H1 (cell line): ENCODE results near the gene WHAMM.

ENCODE experiments used
- EP300 ChIP-seq, 2 experiments: IDR thresholded peaks; 1 replicate in 1 of 2; 2 replicates in 1 of 2; pipeline ENCODE4 v1.6.1; 2011 to 2012; ENCODE audit warnings: low read depth in 2 of 2, low read length in 2 of 2, mild to moderate bottlenecking in 2 of 2, borderline replicate concordance in 1 of 2, inconsistent platforms in 1 of 2, moderate library complexity in 1 of 2
- POLR2AphosphoS5 ChIP-seq: IDR thresholded peaks from 2 replicates; pipeline ENCODE4 v1.6.1; 2011; ENCODE audit warnings: low read depth, low read length
- POU5F1 ChIP-seq: IDR thresholded peaks from 2 replicates; pipeline ENCODE4 v1.6.1; 2011; ENCODE audit warnings: low read depth, mild to moderate bottlenecking, low read length, moderate library complexity
- RAD21 ChIP-seq, 2 experiments: IDR thresholded peaks in 1 of 2; conservative IDR thresholded peaks in 1 of 2; 2 replicates each; pipeline ENCODE4 v1.6.1; 2011; ENCODE audit warnings: low read depth in 2 of 2, low read length in 2 of 2, improper control_type of control experiment in 1 of 2, inconsistent platforms in 1 of 2, mild to moderate bottlenecking in 1 of 2, moderate library complexity in 1 of 2
- RFX5 ChIP-seq: IDR thresholded peaks from 2 replicates; pipeline ENCODE4 v1.6.1; 2011; ENCODE audit warnings: low read depth, low read length, improper control_type of control experiment, borderline replicate concordance
- TEAD4 ChIP-seq: IDR thresholded peaks from 2 replicates; pipeline ENCODE4 v1.6.1; 2012; ENCODE audit warnings: low read depth, low read length, inconsistent platforms, mixed read lengths
- TF ChIP-seq, protein P1 (sequence below), 3 experiments: IDR thresholded peaks; 1 replicate in 2 of 3; 2 replicates in 1 of 3; pipeline versions ENCODE4 v1.5.1 to v1.6.1; 2011; ENCODE audit warnings: low read length in 3 of 3, mild to moderate bottlenecking in 3 of 3, inconsistent platforms in 2 of 3, low read depth in 1 of 3, moderate library complexity in 1 of 3; ENCODE audit not compliant: insufficient read depth in 1 of 3; ENCODE audit errors: control extremely low read depth in 1 of 3

DNA sequence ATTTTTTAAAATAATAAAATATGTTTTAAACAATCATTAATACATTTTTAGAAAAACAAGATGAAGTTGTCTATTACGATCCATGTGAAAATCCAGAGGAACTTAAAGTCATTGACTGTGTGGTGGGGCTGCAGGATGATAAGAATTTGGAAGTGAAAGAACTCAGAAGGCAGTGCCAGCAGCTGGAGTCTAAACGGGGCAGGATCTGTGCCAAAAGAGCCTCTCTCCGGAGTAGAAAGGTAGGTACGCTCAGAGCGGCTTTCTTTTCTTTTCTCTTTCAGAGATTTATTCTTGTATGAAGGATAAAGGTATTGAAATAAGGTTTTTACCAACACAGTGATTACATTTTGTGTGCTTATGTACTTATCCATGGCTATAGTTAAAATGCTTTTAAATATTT is 13.6 kb downstream of the WHAMM start:
- TF ChIP-seq EP300 (IDR thresholded peaks at IDR 0.05; ENCODE audit: borderline replicate concordance in 1 of 2, low read depth in 2 of 2, low read length in 2 of 2) (no peak), POLR2AphosphoS5 (no peak), TEAD4 (no peak), RFX5 (no peak), POU5F1 (no peak), RAD21 (IDR thresholded peaks at IDR 0.05 in 1 of 2, conservative IDR thresholded peaks at IDR 0.05 in 1 of 2; ENCODE audit: low read depth in 2 of 2, low read length in 2 of 2) (no peak)
- TF ChIP-seq, protein P1, sequence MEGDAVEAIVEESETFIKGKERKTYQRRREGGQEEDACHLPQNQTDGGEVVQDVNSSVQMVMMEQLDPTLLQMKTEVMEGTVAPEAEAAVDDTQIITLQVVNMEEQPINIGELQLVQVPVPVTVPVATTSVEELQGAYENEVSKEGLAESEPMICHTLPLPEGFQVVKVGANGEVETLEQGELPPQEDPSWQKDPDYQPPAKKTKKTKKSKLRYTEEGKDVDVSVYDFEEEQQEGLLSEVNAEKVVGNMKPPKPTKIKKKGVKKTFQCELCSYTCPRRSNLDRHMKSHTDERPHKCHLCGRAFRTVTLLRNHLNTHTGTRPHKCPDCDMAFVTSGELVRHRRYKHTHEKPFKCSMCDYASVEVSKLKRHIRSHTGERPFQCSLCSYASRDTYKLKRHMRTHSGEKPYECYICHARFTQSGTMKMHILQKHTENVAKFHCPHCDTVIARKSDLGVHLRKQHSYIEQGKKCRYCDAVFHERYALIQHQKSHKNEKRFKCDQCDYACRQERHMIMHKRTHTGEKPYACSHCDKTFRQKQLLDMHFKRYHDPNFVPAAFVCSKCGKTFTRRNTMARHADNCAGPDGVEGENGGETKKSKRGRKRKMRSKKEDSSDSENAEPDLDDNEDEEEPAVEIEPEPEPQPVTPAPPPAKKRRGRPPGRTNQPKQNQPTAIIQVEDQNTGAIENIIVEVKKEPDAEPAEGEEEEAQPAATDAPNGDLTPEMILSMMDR (IDR thresholded peaks at IDR 0.05; ENCODE audit: control extremely low read depth in 1 of 3, insufficient read depth in 1 of 3, low read depth in 1 of 3, low read length in 3 of 3), result no peak
